ENCODE data around the gene IQSEC3. TPM values are rescaled to one million over a fixed set of nuclear protein-coding genes. Genes with fewer than 3 reads are reported as not detected.

The IQSEC3 gene
- total RNA-seq, 1 donor: under 0.01 TPM

DNA sequence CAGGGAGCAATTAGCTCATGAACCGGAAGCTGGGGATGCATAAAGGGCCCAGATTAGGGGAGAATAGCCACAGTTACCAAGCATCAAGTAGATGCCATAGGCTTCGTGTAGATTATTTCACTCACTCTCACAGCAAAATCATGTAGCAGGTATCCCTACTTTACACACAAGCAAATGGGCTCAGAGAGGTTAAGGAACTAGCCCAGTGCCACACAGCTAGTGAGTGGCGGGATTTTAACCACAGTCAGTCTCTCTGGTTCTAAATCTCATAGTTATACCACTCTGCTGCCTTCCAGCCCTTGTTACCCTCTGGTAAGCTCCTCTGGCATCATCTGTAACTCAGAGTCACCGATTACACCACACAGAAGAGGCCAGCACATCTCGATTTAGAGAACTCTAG, 49.0 kb downstream of the IQSEC3 start:
- TF ChIP-seq, protein P1, sequence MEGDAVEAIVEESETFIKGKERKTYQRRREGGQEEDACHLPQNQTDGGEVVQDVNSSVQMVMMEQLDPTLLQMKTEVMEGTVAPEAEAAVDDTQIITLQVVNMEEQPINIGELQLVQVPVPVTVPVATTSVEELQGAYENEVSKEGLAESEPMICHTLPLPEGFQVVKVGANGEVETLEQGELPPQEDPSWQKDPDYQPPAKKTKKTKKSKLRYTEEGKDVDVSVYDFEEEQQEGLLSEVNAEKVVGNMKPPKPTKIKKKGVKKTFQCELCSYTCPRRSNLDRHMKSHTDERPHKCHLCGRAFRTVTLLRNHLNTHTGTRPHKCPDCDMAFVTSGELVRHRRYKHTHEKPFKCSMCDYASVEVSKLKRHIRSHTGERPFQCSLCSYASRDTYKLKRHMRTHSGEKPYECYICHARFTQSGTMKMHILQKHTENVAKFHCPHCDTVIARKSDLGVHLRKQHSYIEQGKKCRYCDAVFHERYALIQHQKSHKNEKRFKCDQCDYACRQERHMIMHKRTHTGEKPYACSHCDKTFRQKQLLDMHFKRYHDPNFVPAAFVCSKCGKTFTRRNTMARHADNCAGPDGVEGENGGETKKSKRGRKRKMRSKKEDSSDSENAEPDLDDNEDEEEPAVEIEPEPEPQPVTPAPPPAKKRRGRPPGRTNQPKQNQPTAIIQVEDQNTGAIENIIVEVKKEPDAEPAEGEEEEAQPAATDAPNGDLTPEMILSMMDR (IDR thresholded peaks at IDR 0.05; ENCODE audit: insufficient read depth, low read depth, low read length): no peak
- no peak for DNase-seq (ENCODE audit: low read depth)
- no peak overlapping the region for H3K4me3 ChIP-seq (ENCODE audit: low read depth, low read length)

DNA sequence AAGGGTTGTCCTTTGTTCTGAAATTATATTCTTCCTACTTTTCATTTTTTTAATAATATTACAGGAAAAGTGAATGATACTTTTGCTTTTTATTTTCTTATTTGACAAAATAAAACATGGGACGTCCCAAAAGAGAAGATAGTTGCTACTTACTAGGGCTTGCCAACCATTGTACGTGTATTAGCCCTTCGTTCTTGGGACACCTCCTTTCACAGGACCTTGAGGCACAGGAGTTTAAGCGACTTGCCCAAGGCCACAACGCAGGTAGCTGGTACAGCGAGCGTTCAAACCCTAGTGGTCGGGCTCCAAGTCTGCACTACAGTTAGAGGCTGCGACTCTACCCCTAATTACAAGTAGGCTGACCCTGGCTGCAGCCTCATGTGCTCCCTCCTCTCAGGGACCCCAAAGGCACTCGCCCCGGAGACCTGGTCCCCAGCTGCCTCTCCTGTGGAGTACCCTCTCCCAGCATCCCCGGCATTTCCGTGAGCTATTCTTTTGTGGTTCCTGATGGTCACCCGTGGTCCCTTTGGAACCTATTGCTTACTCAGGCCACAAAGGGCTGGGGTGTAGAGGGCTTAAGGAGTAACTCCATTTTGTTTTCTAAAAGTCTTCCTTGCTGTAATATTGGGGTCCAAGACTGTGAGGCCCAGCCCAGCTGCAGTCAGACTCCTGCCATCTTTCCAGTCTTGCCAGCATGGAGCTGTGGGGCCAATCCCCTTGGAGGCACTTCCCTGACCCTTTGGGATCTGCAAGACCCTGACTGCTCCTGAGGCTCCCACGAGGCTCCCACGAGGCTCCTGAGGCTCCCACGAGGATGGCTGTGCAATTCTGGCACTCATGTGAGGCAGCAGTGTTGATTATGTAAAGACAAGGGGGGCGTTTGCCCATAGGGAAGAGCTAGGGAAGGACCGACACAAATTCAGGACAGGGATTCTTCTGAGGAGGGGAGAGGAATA, 49.7 kb downstream of the IQSEC3 start:
- TF ChIP-seq, protein P1 (IDR thresholded peaks at IDR 0.05; ENCODE audit: insufficient read depth, low read depth, low read length): no peak
- DNase-seq (ENCODE audit: low read depth): no peak
- H3K4me3 ChIP-seq (ENCODE audit: low read depth, low read length): no peak overlapping the region

DNA sequence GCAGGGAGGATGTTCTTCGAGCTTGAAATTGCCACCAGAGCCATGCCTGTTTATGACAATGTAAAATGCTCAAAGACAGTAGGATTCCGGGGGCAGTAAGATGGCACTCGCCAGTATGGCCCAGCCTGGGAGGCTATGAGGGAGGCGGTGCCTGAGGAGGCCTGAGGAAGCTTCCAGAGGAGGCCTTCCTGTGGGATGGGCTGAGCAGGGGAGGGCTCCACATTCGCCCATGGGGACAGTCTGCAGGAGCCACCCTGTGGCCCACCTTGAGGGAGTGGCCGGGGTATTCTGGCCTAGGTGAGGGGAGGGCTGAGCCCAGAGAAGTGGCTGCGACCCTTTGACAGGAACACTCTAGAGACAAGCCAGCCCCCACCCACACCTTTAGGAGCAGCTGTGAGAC, 50.7 kb downstream of the IQSEC3 start:
- TF ChIP-seq, protein P1 (IDR thresholded peaks at IDR 0.05; ENCODE audit: insufficient read depth, low read depth, low read length): no peak

DNA sequence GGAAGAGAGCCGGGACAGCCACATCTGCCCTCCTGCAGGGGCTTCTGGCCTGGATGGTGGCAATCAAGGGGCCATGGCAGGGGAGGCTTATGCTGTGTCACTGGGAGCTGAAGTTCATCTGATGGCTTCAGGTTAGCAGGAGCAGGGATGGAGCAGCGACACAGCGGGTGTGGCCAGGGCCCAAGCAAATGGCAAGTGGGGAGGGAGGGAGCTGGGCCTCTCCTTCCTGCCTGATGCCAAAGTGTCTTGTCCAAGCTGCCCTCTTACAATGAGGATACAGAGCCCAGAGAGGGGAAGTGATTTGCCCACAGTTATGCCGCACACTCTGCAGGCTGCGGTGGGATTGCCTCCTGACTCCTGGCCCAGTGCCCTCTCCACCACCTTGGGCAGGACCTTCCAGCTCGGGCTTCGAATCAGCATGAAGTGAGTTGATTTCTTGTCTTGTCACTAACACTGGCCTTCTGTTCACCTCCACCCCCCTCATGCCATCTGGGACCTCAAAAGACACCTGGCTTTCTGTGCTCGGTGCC, 51.3 kb downstream of the IQSEC3 start:
- DNase-seq (ENCODE audit: low read depth): no peak
- TF ChIP-seq, protein P1 (IDR thresholded peaks at IDR 0.05; ENCODE audit: insufficient read depth, low read depth, low read length): no peak
- no peak overlapping the region for H3K4me3 ChIP-seq (ENCODE audit: low read depth, low read length)

More for the DNA sequence above, 50.7 kb downstream of the IQSEC3 start:
- H3K4me3 ChIP-seq (ENCODE audit: low read depth, low read length): no peak overlapping the region
- DNase-seq (ENCODE audit: low read depth): no peak

DNA sequence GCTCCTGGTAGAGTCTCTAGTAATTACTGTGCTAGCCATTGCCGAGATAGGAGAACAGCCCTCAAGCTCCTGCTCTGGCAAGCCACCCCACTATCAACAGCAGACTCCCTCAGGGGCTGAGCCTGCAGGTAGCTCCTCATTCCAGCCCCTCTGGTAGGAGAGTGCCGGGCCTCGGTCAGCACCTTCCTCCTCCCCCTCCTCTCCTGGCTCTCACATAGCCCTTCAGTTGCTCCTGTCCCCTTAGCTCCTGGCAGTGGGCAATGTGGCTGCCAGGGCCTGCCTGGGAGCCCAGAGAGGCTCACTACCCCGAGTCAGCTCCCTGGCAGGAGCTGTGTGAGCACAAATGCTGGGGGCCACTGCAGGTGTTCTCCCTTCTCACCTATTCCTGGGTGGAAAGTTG, 52.0 kb downstream of the IQSEC3 start:
- DNase-seq (ENCODE audit: low read depth): no peak
- H3K4me3 ChIP-seq (ENCODE audit: low read depth, low read length): no peak overlapping the region
- TF ChIP-seq, protein P1 (IDR thresholded peaks at IDR 0.05; ENCODE audit: insufficient read depth, low read depth, low read length): no peak

DNA sequence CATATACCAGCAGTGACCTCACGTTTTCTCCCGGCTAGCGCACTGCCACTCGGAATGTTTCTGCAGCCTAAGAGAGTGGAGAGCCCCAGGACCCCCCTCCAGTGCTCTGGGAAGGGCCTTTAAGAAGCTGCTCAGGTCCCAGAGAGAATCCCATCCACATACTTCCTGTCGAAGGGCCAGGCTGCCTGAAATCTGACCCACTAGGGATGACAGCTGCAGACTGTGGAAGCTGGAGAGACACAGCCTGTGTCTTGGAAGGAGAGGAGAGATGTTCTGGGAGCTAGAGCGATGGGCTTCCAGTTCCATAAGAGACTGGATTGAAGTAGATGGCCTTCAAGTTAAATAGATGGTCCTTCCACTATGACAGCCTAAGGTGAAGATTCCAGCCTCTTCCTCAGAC, 54.4 kb downstream of the IQSEC3 start:
- DNase-seq (ENCODE audit: low read depth): no peak
- TF ChIP-seq, protein P1 (IDR thresholded peaks at IDR 0.05; ENCODE audit: insufficient read depth, low read depth, low read length): no peak
- H3K4me3 ChIP-seq (ENCODE audit: low read depth, low read length): no peak overlapping the region

Data from fibroblast of villous mesenchyme (primary cell).